ENCODE results near the gene OAS3. TPM values are rescaled to one million over a fixed set of nuclear protein-coding genes. Genes with fewer than 3 reads are reported as not detected.

Gene OAS3
- total and polyA plus RNA-seq, 2 experiments from 2014 or later, result 0.22 to 0.35 TPM

DNA sequence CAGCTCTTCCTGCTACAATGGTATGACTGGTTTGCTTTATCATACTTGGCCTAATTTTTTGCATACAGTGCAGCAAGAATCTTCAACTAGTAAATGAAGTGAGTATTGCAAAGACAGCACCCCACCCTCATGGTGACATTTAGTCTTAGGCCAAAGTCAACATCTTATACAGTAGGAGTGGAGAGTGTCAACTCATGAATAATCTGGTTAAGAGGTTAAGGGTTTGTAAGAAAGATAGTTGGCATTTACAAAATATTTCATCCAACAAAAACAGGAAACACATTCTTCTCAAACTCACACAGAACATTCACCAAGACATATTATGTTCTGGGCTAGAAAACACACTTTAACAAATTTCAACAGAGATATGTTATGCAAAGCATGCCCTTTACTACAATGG lies 33.7 kb upstream of the OAS3 start:
- no peak overlapping the region for H3K27ac ChIP-seq
- peaks cover 18% of the 10 kb centered on the region; the same call in 1 of the 2 replicates for H3K4me1 ChIP-seq (ENCODE audit: insufficient read depth)
- H3K9me3 ChIP-seq (ENCODE audit: low read depth), result no peaks in the 10 kb centered on the region
- no peak overlapping the region for H3K4me3 ChIP-seq
- TF ChIP-seq EZH2phosphoT487 (IDR thresholded peaks at IDR 0.05; ENCODE audit: insufficient read depth, low read depth) (peak; percentile 88; the same call in 1 of the 2 replicates), EZH2 (IDR thresholded peaks at IDR 0.05; ENCODE audit: insufficient read depth, poor library complexity, severe bottlenecking) (no peak)
- peaks cover 11% of the 10 kb centered on the region; the same call in 1 of the 2 replicates for H3F3A ChIP-seq (ENCODE audit: insufficient read depth)
- H2AFZ ChIP-seq, result no peak overlapping the region
- H3K4me2 ChIP-seq (ENCODE audit: unreplicated experiment), result no peak overlapping the region
- H4K20me1 ChIP-seq (ENCODE audit: insufficient read depth), result no peaks in the 10 kb centered on the region
- peak; percentile 70 for DNase-seq
- H3K9me2 ChIP-seq (ENCODE audit: insufficient read depth), result no peaks in the 10 kb centered on the region
- in situ Hi-C loops (cut with MboI), result no loop called here
- H3K79me2 ChIP-seq (ENCODE audit: insufficient read depth), result no peaks in the 10 kb centered on the region
- H3K27me3 ChIP-seq (replicated peaks; ENCODE audit: insufficient read depth), result peaks cover 9% of the 10 kb centered on the region; the same call in 1 of the 2 replicates
- H3K9ac ChIP-seq, result no peak overlapping the region
- H3K36me3 ChIP-seq (ENCODE audit: low read depth), result no peaks in the 10 kb centered on the region

DNA sequence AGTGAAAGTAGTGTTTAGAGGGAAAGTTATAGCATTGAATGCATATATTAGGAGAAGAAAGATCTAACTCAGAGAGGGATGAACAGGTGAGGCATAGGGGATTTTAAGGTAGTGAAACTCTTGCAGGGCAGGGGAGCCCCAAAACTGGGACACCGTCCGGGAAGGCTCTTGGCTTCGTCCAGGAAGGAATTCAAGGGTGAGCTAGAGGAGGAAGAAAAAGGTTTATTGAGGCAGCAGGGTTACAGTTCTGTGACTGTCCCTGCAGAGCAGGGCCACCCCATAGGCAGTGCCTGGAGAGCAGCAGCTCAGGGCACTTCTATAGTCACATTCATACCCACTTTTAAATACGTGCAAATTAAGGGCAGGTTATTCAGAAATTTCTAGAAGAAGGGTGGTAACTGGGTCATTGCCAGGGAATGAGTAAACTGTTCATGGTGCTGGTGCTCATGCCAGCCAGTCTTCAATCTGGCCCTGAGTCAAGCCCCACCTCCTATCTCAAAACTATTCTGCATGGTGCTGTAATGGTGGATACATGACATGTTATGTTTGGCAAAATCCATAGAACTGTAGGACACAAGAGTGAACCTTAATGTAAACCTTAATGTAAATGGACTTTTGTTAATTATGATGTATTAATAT lies 32.7 kb upstream of the OAS3 start:
- Histone ChIP-seq H3K27ac (no peak overlapping the region), H4K20me1 (ENCODE audit: insufficient read depth) (no peaks in the 10 kb centered on the region), H3K4me1 (ENCODE audit: insufficient read depth) (peaks cover 18% of the 10 kb centered on the region; the same call in 1 of the 2 replicates), H3K9ac (no peak overlapping the region), H3K27me3 (replicated peaks; ENCODE audit: insufficient read depth) (peaks cover 9% of the 10 kb centered on the region; the same call in 1 of the 2 replicates), H3K79me2 (ENCODE audit: insufficient read depth) (no peaks in the 10 kb centered on the region), H3K4me2 (ENCODE audit: unreplicated experiment) (no peak overlapping the region), H3F3A (ENCODE audit: insufficient read depth) (peaks cover 11% of the 10 kb centered on the region; the same call in 1 of the 2 replicates), H3K4me3 (no peak overlapping the region), H3K36me3 (ENCODE audit: low read depth) (no peaks in the 10 kb centered on the region), H2AFZ (no peak overlapping the region), H3K9me2 (ENCODE audit: insufficient read depth) (no peaks in the 10 kb centered on the region), H3K9me3 (ENCODE audit: low read depth) (no peaks in the 10 kb centered on the region)
- 73 to 79% methylated on average over 4 of the region's 4 CpGs for WGBS, 2 experiments (ENCODE audit: low coverage in 1 of 2, low lambda C conversion rate in 2 of 2, missing lambda C conversion rate in 2 of 2)
- DNase-seq, result peak; percentile 22
- TF ChIP-seq EZH2phosphoT487 (IDR thresholded peaks at IDR 0.05; ENCODE audit: insufficient read depth, low read depth), result no peak
- no peak for TF ChIP-seq EZH2 (IDR thresholded peaks at IDR 0.05; ENCODE audit: insufficient read depth, poor library complexity, severe bottlenecking)
- in situ Hi-C loops (cut with MboI), result no loop called here

- peak; percentile 51 for DNase-seq
- peak within 1 kb of the TSS; percentile 54 for H3K4me3 ChIP-seq
- H3K9me3 ChIP-seq (ENCODE audit: low read depth), result no peaks in the 10 kb centered on the region
- H3K9me2 ChIP-seq (ENCODE audit: insufficient read depth), result no peaks in the 10 kb centered on the region
- no peak within 1 kb of the TSS for H3K9ac ChIP-seq
- no peak within 1 kb of the TSS for H3K27ac ChIP-seq
- peaks cover 9% of the 10 kb centered on the region; the same call in 1 of the 2 replicates for H3K27me3 ChIP-seq (replicated peaks; ENCODE audit: insufficient read depth)
- H3K4me1 ChIP-seq (ENCODE audit: insufficient read depth), result peaks cover 18% of the 10 kb centered on the region; the same call in 1 of the 2 replicates
- in situ Hi-C loops (cut with MboI), result no loop called here
- peak within 1 kb of the TSS; percentile 67 for H3K4me2 ChIP-seq (ENCODE audit: unreplicated experiment)
- no peaks in the 10 kb centered on the region for H3K36me3 ChIP-seq (ENCODE audit: low read depth)
- H2AFZ ChIP-seq, result peak within 1 kb of the TSS; percentile 56
- peaks cover 11% of the 10 kb centered on the region; the same call in 1 of the 2 replicates for H3F3A ChIP-seq (ENCODE audit: insufficient read depth)
- H3K79me2 ChIP-seq (ENCODE audit: insufficient read depth), result no peaks in the 10 kb centered on the region
- 1 to 7% methylated on average over 4 of the region's 4 CpGs for WGBS, 2 experiments (ENCODE audit: low coverage in 1 of 2, low lambda C conversion rate in 2 of 2, missing lambda C conversion rate in 2 of 2)
- H4K20me1 ChIP-seq (ENCODE audit: insufficient read depth), result no peaks in the 10 kb centered on the region
- TF ChIP-seq EZH2phosphoT487 (IDR thresholded peaks at IDR 0.05; ENCODE audit: insufficient read depth, low read depth), result no peak
- TF ChIP-seq EZH2 (IDR thresholded peaks at IDR 0.05; ENCODE audit: insufficient read depth, poor library complexity, severe bottlenecking), result no peak
Measured at GRCh38 chr12:112906712-112907414, 31.4 kb upstream of the OAS3 start, which contains the start of gene OAS1. OAS1 (plus strand) TSS chr12:112906962; CDS start chr12:112907040, 78 bp downstream.

DNA sequence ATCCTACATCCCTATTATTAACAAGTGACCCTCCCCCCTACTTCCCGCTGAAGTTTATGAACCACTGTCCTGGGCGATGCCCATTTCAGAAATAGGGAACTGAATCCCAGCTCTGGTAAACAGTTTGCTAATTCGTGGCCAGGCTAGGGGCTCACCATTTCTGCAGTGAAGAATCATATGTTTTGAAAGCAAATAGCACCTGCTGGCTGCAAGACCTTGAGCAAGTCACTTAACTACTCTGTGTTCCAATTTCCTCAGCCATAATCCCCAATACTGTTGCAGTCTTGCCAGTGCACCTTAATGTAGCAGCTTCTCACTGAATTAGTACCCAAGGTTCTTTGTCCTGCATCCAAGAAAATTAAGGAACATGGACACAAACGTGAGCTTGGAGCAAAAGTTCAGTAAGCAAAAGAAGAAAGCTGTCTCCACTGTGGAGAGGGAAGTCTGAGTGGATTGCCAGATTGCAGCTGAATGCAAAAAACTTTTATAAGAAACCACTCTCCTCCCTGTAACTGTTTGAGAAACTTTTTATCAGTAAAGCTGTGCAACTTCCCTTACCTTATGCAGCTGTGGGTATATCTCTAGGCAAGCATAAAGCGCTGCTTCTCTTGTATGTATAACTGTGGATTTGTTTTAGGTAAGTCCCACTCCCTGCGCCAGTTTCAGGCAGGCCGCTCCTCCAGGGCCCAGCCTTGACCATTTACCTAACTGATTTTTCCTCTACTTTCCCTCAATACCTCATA lies 30.7 kb upstream of the OAS3 start:
- no peak for DNase-seq
- H3K4me3 ChIP-seq, result no peak overlapping the region
- H3K4me1 ChIP-seq (ENCODE audit: insufficient read depth), result peaks cover 18% of the 10 kb centered on the region; the same call in 1 of the 2 replicates
- no peaks in the 10 kb centered on the region for H3K9me2 ChIP-seq (ENCODE audit: insufficient read depth)
- TF ChIP-seq EZH2phosphoT487 (IDR thresholded peaks at IDR 0.05; ENCODE audit: insufficient read depth, low read depth) (no peak), EZH2 (IDR thresholded peaks at IDR 0.05; ENCODE audit: insufficient read depth, poor library complexity, severe bottlenecking) (no peak)
- peaks cover 9% of the 10 kb centered on the region; the same call in 1 of the 2 replicates for H3K27me3 ChIP-seq (replicated peaks; ENCODE audit: insufficient read depth)
- H4K20me1 ChIP-seq (ENCODE audit: insufficient read depth), result no peaks in the 10 kb centered on the region
- H2AFZ ChIP-seq, result no peak overlapping the region
- H3K36me3 ChIP-seq (ENCODE audit: low read depth), result no peaks in the 10 kb centered on the region
- H3K4me2 ChIP-seq (ENCODE audit: unreplicated experiment), result no peak overlapping the region
- in situ Hi-C loops (cut with MboI), result no loop called here
- WGBS, 2 experiments (ENCODE audit: low coverage in 1 of 2, low lambda C conversion rate in 2 of 2, missing lambda C conversion rate in 2 of 2), result 48 to 54% methylated on average over 7 of the region's 7 CpGs
- no peak overlapping the region for H3K27ac ChIP-seq
- peaks cover 11% of the 10 kb centered on the region; the same call in 1 of the 2 replicates for H3F3A ChIP-seq (ENCODE audit: insufficient read depth)
- H3K79me2 ChIP-seq (ENCODE audit: insufficient read depth), result no peaks in the 10 kb centered on the region
- no peak overlapping the region for H3K9ac ChIP-seq
- no peaks in the 10 kb centered on the region for H3K9me3 ChIP-seq (ENCODE audit: low read depth)

Data from GM23248 (cell line).